ENCODE results near the gene DGKQ. TPM values are rescaled to one million over a fixed set of nuclear protein-coding genes. Genes with fewer than 3 reads are reported as not detected.

DGKQ gene
- 13.2 and 20.9 TPM in 2 replicates for total RNA-seq

GRCh38 chr4:973431-974397 lies at the start of gene DGKQ:
DGKQ (minus strand) TSS chr4:973569; CDS start chr4:973482, 87 bp downstream.
- DNase-seq (ENCODE audit: low read depth in 2 of 2) = peak; percentile 40 to 89

- no peak for DNase-seq (ENCODE audit: low read depth in 2 of 2)
These were observed 49.3 kb upstream of the DGKQ start for GRCh38 chr4:1022739-1023066.

GRCh38 chr4:1022051-1022738 lies 48.8 kb upstream of the DGKQ start:
- no peak for DNase-seq (ENCODE audit: low read depth in 2 of 2)

GRCh38 chr4:1021386-1022050 lies 48.1 kb upstream of the DGKQ start:
- DNase-seq (ENCODE audit: low read depth in 2 of 2) = no peak

- DNase-seq (ENCODE audit: low read depth in 2 of 2) = no peak
These were observed 46.5 kb upstream of the DGKQ start for GRCh38 chr4:1019729-1020470.

- DNase-seq (ENCODE audit: low read depth in 2 of 2) = no peak
These were observed 46.0 kb upstream of the DGKQ start for GRCh38 chr4:1019320-1019719.

- DNase-seq (ENCODE audit: low read depth in 2 of 2) = no peak
These were observed 45.0 kb upstream of the DGKQ start for GRCh38 chr4:1018147-1019020.

- DNase-seq (ENCODE audit: low read depth in 2 of 2) = no peak
These were observed 44.3 kb upstream of the DGKQ start for GRCh38 chr4:1017706-1018105.

GRCh38 chr4:1017211-1017610 lies 43.8 kb upstream of the DGKQ start:
- no peak for DNase-seq (ENCODE audit: low read depth in 2 of 2)

- no peak for DNase-seq (ENCODE audit: low read depth in 2 of 2)
These were observed 42.4 kb upstream of the DGKQ start for GRCh38 chr4:1015746-1016145.

GRCh38 chr4:1015179-1015578 lies 41.8 kb upstream of the DGKQ start:
- no peak for DNase-seq (ENCODE audit: low read depth in 2 of 2)

- DNase-seq (ENCODE audit: low read depth in 2 of 2) = no peak
These were observed 41.2 kb upstream of the DGKQ start for GRCh38 chr4:1014291-1015167.

GRCh38 chr4:1013225-1014073 lies 40.1 kb upstream of the DGKQ start:
- DNase-seq (ENCODE audit: low read depth in 2 of 2) = no peak

GRCh38 chr4:1012034-1012739 lies 38.8 kb upstream of the DGKQ start:
- peak in 1 of 2 donors; percentile 54 for DNase-seq (ENCODE audit: low read depth in 2 of 2)

GRCh38 chr4:1011666-1012033 lies 38.3 kb upstream of the DGKQ start:
- no peak for DNase-seq (ENCODE audit: low read depth in 2 of 2)

- DNase-seq (ENCODE audit: low read depth in 2 of 2) = peak in 1 of 2 donors; percentile 88
These were observed 37.8 kb upstream of the DGKQ start, which contains the start of gene FGFRL1 for GRCh38 chr4:1011022-1011665. FGFRL1 (plus strand) TSS chr4:1011626; CDS start chr4:1012486, 860 bp downstream.

GRCh38 chr4:1010395-1011021 lies 37.1 kb upstream of the DGKQ start:
- peak in 1 of 2 donors; percentile 34 for DNase-seq (ENCODE audit: low read depth in 2 of 2)

All from dermis microvascular lymphatic vessel endothelial cell (primary cell).